Coronary artery (tissue), 2 donors: ENCODE data around the gene VPS13D.
A peak's percentile ranks its signal among the peaks of the same experiment; 100 is the strongest.

Source experiments
- DNase-seq: peaks from one replicate; pipeline ENCODE4 v3.0.0-alpha.2; 2017; ENCODE audit warnings: low spot score
- H3K27ac ChIP-seq, 2 donors: fragments of 200-600 bp; sonication (generic); one replicate each; pipeline ENCODE4 v1.5.1; 2016 to 2019
- H3K4me3 ChIP-seq: fragments of 200-600 bp; sonication (generic); 2 replicates; pipeline ENCODE4 v1.5.1; 2016; ENCODE audit warnings: mild to moderate bottlenecking, moderate library complexity
- CTCF ChIP-seq: fragments of 200-600 bp; sonication (generic); IDR thresholded peaks from one replicate; pipeline ENCODE4 v1.5.1; 2019; ENCODE audit warnings: antibody characterized with exemption

The VPS13D gene

GRCh38 chr1:12488666-12489354, 259.0 kb downstream of the VPS13D start:
- Histone ChIP-seq H3K27ac (no peak overlapping the region), H3K4me3 (no peak overlapping the region)
- no peak for DNase-seq
- TF ChIP-seq CTCF: no peak

GRCh38 chr1:12490532-12491142, 260.8 kb downstream of the VPS13D start:
- Histone ChIP-seq H3K4me3 (no peak overlapping the region), H3K27ac (no peak overlapping the region)
- TF ChIP-seq CTCF: no peak
- no peak for DNase-seq

- no peak for DNase-seq
- TF ChIP-seq CTCF: no peak
- Histone ChIP-seq H3K27ac (no peak overlapping the region), H3K4me3 (no peak overlapping the region)
Measured at GRCh38 chr1:12491656-12492055, 261.8 kb downstream of the VPS13D start.

GRCh38 chr1:12495725-12496124, 265.9 kb downstream of the VPS13D start:
- Histone ChIP-seq H3K27ac (peak overlapping the region; percentile 63 to 89), H3K4me3 (no peak overlapping the region)
- TF ChIP-seq CTCF: no peak
- DNase-seq: no peak

GRCh38 chr1:12496154-12496961, 266.5 kb downstream of the VPS13D start:
- TF ChIP-seq CTCF: no peak
- H3K4me3 ChIP-seq: no peak overlapping the region
- H3K27ac ChIP-seq: peak overlapping the region; percentile 63 to 89
- no peak for DNase-seq

GRCh38 chr1:12499539-12500240, 269.9 kb downstream of the VPS13D start:
- DNase-seq: no peak
- peak overlapping the region in 1 of 2 donors; percentile 42 for H3K27ac ChIP-seq
- no peak overlapping the region for H3K4me3 ChIP-seq
- no peak for TF ChIP-seq CTCF
